ENCODE measurements around the gene SSBP4.

SSBP4 gene

DNA sequence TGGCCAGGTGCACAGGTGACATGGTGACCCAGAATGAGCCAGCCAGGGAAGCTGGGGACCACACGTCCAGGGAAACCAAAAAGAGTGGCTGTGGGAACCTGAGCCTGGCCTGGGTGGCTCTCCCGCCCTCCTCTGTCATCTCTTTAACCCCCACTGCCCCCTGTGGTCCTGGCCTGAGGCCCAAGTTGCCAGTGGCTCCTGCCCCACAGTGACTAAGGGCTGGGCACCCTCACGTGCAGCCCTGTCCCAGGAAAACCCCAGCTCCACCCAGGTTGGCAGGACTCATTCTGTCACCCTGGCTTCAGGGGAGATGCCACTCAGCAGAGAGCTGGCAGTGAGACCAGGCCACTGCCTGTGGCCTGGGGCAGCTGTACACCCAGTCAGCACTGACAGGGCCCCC is 49.3 kb downstream of the SSBP4 start:
- DNase-seq (ENCODE audit: low spot score) = no peak

DNA sequence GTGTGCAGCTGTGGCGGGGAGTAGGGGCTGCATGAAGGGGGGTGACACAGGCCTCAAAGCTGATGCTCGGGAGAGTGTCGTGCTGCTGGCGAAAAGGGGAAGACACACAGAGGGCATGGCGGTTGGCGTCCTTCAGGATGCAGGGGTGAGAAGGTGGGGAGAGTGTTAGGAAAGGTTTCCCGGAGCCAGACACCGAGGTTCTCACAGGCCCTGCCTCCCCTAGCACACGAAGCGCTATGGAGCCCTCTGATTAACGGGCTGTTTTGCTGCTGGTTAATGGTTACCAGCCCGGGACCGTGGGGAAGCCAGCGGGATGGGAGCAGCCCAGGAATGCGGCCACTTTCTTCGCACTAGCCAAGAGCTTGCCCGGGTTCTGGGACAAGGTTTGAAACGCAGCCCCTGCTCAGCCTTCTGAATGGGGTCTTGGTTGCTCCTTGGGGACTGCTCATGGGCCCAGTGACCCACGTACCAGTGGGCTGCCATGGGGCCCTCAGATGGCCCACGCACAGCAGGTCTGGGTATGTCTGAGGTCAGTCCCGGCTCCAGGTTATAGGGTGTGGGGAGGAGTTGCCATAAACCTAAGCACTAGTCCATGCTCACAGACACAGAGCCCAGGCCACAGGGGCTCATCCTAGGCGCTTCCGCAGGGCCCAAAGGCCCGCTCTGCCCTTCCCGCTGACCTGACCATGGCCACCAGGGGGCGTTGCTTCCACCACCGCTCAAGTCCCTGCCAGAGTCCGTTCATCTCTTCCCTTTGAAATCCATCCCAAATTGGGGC is 50.1 kb downstream of the SSBP4 start:
- DNase-seq (ENCODE audit: low spot score) = peak; percentile 72

DNA sequence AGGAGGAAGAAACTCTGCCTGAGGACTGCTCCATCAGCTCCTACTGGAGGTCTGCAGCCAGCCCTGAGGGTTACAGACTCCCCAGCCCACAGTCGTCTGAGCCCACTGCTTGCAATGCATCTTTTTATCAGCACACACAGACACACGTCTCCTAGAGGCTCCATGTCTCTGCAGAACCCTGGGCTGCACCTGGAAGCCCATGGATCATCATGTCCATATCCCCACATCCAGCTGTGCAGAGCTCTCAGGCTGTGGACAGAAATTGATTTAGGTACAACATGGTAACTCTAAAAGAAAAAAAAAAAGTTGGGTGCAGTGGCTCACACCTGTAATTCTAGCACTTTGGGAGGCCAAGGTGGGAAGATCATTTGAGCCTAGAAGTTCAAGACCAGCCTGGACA is 51.6 kb downstream of the SSBP4 start:
- no peak for DNase-seq (ENCODE audit: low spot score)

DNA sequence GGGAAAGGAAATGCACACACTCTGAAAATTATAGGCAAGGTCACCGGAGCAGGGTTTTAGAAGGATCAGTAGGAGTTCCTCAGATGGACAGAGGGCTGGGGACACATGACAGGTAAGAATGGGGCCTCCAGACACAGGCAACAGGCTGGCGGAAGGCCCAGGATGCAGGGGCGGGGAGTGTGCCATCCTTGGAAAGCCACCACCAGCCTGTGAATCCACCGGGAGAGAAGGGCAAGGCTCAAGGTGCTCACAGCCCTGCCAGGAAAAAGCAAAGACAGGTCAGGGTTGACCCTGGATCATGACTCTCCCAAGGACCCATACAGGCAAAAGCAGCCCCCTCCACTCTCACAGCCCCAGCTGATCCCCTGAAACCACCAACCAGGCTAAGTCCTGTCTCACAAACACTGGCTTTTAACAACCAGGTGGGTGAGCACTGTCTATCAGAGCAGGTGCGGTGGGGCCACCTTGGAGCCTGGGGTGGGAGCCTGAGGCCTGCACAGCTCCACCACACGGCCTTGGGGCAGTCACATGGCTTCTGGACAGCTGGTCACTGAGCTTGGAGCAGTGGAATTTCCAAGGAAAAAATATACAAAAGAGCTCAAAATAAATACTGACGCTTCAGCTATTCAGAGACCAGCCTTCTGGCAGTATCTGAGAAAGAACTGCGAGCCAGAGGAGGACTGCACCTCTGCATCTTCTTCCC is 54.0 kb downstream of the SSBP4 start:
- DNase-seq (ENCODE audit: low spot score) = no peak

DNA sequence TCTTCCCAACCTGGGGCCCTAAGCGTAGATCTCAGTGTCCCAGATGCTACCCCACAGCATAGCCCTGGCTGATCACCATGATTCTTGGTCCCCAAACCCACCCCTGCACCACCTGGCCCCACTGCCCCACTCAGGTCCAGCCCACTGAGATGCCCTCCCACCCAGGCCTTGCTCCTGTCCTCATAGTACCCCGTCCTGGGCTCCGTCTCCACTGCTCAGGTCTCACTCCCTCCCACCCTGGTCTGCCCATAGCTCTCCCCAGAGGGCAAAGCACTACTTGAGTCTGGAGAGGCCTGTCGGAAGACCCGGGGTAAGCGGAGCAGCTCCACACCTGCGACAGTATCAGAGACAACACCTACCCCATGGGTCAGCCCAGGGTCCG is 54.5 kb downstream of the SSBP4 start:
- no peak for DNase-seq (ENCODE audit: low spot score)

DNA sequence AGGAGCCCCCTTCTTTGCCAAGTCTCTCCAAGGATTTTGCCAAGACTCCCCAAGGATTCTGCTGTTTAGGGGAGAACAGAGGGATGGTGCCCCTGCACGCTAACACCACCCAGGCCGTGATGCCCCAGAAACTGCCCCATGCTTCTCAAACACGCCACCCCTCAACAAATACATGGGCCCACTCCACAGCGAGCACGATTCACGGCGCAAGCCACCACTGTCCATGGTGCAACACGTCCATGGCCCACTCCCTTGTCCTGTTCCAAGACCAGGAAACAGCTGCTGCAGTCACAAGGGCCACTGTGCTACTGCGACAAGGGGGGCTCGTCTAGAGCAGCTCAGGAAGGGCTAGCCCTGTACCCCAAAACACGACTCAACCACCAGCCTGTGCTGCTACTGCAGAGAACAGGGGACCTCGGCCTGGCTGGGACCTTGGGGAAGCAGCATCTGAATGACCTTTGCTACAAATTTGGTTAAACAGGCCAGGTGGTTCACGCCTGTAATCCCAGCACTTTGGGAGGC is 55.2 kb downstream of the SSBP4 start:
- DNase-seq (ENCODE audit: low spot score) = no peak

DNA sequence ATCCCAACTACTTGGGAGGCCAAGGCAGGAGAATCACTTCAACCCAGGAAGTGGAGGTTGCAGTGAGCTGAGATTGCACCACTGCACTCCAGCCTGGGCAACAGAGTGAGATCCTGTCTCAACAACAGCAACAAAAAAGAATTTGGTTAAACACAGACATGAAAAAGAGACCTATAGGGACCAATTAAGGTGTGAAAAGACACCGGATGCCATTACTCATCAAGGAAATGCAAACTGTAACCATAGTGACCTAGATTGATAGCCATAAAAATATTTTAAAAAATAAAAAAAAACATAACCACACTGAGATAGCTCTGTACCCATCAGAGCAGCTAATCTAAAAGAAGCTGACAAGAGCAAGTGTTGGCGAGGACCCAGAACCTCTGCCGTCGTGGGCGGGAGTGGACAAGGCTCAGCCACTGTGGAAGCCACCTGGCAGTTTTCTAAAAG is 55.8 kb downstream of the SSBP4 start:
- DNase-seq (ENCODE audit: low spot score) = no peak

DNA sequence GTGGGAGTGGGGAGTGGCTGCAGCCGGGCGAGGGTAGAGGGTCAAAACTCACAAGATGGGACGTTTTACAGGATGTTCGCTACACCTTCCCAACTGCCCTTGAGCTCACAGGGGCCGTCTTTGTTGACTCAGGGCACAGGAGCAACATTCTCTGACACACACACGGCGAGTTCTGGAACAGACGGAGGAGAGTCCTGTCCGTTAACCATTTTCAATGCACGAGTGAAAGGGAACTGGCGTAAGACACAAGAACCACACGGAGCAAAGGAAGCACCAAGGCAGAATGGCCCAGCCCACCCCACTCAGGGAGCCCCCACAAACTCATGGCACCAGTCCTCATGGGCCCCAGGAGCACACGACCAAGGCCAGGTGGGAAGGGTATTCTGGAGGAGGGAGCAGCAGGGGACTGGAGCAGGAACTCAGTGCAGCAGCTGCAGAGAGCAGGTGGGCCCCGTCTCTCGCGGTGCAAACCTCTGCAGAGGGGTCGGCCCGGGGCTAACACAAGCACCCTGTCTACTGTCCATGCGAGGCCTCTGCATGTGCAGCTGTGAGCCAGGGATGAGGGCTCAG is 56.6 kb downstream of the SSBP4 start:
- no peak for DNase-seq (ENCODE audit: low spot score)

DNA sequence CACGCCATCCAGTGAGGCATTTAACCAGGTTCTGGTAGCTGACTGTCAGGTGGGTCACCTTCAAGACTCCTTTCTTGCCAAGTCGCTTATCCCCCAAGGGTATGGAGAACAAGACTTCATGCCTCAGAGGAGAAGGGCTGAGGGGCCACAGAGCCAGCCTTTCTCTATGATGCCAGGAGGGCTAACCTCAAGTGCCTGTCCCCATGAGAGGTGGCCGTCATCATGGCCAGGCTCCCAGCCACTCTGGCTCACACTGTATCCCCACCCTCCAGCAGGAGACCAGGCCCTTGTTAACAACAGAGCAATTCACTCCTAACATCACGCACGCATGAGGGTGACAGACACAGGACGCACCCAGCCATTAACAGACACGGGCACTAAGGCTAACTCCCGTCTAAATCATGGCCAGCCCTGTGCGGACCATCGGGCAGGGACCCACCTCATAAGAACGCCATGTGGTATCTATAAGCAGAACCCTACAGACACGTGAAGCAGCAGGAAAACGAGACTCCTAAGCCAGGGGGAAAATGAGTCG is 57.4 kb downstream of the SSBP4 start:
- DNase-seq (ENCODE audit: low spot score) = no peak

DNA sequence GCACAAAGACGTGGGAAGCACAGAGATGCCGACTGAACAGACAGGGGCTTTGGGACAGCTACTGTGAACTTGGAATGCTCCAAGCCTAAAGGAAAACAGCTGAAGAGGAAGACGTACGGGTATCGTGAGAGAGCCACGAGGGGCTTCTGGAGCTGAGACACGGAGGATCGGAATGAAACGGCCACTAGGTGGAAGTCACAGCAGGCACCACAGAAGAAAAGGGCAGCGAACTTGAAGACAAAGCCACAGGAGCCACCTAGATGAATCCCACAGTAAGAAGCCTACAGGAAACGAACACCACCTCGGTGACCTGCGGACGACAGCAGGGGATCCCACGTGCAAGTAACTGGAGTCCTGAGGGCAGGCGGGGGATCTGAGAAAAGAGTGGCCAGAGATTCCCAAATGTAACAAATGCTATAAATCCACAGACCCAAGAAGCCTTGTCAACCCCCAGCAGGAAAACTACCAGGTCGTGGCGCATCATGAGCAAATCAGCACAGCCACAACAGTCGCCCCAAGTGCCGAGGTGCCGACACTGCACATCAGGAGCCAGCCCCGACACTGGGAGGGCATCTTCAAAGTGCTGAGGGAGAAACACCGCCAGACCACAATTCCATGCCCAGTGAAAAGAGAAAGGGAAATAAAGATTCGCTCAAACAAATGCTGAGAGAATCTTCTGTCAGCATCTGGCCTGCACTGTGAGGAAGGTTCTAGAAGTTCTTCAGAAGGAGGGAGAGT is 58.0 kb downstream of the SSBP4 start:
- DNase-seq (ENCODE audit: low spot score) = no peak

DNA sequence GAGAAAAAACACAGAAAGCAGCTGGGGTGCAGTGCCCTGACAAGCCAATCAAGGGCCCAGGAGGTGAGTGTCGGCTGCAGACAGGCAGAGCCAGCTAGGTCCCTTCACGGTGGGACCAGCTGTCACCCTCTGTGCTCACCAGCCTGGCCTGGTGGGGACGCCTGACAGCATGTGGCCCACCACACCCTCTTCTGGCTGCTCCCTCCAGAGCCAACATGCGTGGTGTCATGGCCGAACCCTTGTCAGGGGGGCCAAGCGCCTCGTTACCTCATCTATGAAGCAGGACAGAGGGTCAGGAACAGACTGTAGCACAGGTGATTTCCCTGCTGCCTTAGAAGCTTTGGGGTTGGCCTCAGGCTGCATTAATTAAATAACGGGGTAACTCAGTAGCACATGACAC is 58.8 kb downstream of the SSBP4 start:
- no peak for DNase-seq (ENCODE audit: low spot score)

DNA sequence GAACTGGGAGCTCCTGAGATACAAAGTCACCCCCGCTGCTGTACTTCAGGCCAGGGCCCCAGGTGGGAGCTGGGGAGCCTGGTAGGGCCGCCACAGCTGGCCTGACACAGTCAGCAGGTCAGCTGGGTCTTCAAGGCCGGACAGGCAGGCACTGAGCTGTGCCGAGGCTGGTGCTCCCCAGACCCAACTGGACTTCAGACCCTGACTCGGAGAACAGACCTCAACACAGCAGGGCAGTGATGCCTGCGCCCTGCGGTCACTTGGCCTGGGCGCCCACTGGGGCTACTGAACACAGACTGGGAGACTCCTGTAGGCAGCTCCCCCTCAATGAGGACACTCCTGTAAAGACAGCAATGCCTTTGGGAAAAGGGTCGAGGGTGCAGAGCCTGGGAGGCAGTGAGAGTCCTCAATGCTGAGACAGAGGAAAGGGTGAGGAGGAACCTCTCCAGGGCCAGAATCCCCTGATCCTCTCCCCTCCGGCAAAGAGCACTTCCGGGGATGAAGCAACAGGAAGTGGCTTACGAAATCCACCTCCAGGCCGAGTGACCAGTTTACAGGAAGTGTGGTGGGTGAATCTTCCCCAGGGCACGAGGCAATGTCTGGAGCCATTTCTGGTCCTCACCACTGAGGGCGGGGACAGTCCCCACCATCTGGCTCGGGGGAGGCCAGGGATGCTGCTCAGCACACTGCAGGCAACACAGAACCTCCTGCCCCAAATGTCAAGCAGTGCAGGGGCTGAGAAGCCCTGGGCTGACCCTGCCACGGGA is 59.5 kb downstream of the SSBP4 start:
- peak; percentile 94 for DNase-seq (ENCODE audit: low spot score)

DNA sequence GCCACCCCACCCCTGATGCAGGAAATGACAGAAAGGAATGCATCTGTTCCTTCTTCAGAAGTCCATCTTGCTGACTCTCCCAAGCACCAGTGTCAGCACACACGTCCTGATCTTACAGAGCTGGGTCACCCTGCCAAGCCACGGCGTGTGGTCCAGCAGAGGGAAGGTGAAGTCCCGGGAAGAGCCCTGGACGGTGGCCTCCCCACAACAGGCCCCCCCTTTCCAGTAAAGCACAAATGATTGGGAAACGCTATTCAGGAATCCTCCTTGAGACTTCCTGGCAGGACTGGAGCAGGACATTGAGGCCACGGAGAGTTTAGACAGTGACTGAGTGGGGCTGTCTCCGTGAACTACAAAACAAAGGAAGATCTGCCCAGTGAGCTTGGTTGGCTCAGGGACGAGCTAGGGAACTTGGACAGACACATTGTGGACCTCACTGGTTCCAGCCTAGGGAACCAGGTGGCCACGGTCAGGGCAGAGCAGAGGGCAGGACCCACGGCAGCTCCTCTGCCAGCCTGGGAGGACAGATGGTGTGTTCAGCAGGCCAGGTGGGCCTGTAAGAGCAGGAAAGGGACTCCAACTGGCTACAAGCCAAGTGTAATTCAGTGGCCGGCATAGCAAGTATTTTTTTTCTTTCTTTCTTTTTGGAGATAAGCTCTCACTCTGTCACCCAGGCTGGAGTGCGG is 61.0 kb downstream of the SSBP4 start:
- peak; percentile 84 for DNase-seq (ENCODE audit: low spot score)

DNA sequence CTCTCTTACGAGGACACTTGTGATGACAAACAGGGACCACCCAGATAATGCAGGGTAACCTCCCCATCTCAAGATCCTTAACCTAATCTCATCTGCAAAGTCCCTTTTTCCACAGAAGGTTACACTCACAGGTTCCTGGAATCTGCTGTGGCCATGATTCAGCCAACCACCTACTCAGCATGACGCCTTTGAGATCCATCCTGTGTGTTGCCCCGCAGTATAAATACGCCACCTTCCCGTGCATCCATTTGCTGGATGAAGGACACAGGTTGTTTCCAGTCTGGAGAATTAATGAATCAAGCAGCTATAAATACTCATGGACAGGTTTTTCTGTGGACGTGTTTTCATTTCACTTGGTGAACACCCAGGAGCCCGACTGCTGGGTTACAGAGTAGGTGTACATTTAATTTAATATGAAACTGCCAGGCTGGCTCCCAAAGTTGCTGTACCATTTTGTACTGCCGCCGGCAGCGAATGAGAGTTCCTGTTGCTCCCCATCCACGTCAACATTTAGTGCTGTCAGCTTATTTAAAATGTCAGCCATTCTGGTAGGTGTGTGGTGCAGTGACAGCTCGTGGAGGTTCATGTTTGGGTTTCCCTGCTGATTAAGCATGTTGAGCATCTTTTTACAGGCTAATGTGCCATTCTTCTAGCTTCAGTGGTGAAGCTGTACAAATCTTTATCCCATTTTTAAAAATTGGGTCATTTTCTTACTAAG is 62.5 kb downstream of the SSBP4 start:
- no peak for DNase-seq (ENCODE audit: low spot score)

DNA sequence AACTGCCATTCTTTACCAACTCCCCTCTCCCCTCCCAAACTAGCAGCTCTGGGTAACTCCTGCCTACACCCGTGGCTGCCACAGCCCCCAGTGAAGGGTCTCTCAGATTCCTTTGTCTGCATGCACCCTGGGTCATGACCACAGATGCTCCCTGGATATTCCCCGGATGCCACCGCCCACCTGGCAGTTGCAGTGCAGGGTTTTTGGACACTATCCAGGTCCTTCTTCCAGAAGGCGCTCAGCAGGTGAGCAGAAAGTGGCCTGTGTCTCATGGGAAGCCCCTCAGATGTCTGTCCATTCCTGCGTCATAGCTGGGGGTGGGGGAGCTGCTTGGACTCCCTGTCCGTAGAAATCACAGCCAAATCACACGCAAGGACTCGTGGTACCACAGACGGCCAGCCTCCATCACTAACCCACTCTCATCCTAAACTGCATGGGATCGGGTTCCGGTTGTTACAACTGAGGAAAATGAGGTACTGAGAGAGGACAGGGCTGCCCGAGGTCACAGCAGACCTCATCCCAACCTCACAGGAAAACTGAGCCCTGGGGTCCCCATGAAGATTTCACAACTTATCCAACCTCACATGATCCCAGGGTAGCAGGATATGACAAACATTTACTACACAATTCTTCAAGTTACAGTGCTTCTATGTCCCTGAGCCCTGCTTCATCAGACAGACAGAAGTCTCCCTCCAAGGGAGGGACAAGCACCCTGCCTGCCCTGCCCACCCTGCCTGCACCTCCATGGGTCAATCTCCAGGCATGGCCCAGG is 64.1 kb downstream of the SSBP4 start:
- no peak for DNase-seq (ENCODE audit: low spot score)
